Activated CD4-positive, alpha-beta T cell treated with anti-CD3 and anti-CD28 coated beads, Interleukin-2, amount 10 ng/mL, durations not matched to agents 24 days and 14 days (primary cell): ENCODE measurements around the gene PRR33. TPM values are rescaled to one million over a fixed set of nuclear protein-coding genes. Genes with fewer than 3 reads are reported as not detected.

Experiments
- DNase-seq: peaks from one replicate; pipeline ENCODE4 v3.0.0; 2022
- H3K27ac Mint-ChIP-seq: one replicate; pipeline ENCODE4 v1.8.0; 2022; ENCODE audit warnings: mild to moderate bottlenecking, mixed read lengths
- H3K27me3 Mint-ChIP-seq: one replicate; pipeline ENCODE4 v1.8.0; 2022; ENCODE audit warnings: mixed read lengths
- H3K36me3 Mint-ChIP-seq: one replicate; pipeline ENCODE4 v1.8.0; 2022; ENCODE audit warnings: low read depth, mild to moderate bottlenecking, mixed read lengths
- H3K4me1 Mint-ChIP-seq: one replicate; pipeline ENCODE4 v1.8.0; 2021; ENCODE audit warnings: mixed read lengths
- H3K4me3 Mint-ChIP-seq: one replicate; pipeline ENCODE4 v1.8.0; 2022; ENCODE audit warnings: mild to moderate bottlenecking, moderate library complexity, mixed read lengths
- H3K9me3 Mint-ChIP-seq: one replicate; pipeline ENCODE4 v1.8.0; 2021; ENCODE audit warnings: mixed read lengths
- intact Hi-C: fragments of 100-400 bp; cut with micrococcal nuclease; formaldehyde crosslinking; loops from one replicate; pipeline ENCODE4 v1.15.1; 2023
- total RNA-seq: library from RNA; stranded (reverse); gene quantifications from 2 replicates; pipeline ENCODE4 v1.2.3, GENCODE V29; 2022

Gene PRR33
- total RNA-seq, 1 donor from 2014 or later: not detected

GRCh38 chr11:1924181-1924580 is 32.5 kb upstream of the PRR33 start:
- Mint-ChIP-seq H3K36me3 (no peaks in the 10 kb centered on the region), H3K27me3 (no peaks in the 10 kb centered on the region), H3K4me3 (no peak overlapping the region), H3K9me3 (no peaks in the 10 kb centered on the region), H3K27ac (no peak overlapping the region), H3K4me1 (peaks cover 2% of the 10 kb centered on the region)
- no peak for DNase-seq
- intact Hi-C loops: no loop called here

DNA sequence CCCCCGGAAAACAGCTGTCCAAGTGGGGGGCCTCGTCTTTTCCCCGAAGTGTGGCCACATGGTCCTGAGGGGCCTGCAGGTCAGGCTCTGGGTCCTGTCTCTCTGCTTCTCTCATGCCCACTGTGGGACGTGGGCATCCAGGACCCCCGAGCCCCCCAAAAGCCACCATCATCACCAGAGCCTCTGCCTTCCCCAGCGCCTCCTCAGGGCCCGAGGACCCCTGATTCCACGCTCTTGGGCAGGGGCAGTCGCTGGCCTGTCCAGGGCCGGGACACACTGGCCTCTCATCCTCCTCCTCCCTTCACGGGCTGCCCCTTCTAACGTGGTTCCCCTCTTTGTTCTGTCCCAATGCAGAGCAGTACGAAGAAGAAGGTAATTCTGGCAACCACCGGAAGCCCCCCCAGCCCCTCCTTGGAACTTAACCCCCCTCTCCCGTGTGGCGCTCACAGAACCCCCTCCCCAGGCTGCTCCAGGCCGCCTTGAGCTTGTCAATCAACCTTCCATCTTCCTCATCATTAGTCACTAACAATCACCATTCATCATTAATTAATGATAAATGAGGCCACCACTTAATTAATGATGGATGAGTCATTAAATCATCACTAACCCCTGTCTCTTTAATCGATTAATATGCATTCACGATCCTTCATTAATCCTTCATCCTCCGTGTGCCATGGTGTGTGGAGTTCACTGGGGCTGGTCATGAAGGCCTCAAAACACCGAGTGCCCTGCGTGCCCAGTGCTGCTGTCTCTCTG is 31.7 kb upstream of the PRR33 start:
- H3K36me3 Mint-ChIP-seq: no peaks in the 10 kb centered on the region
- H3K27ac Mint-ChIP-seq: no peak overlapping the region
- no peak overlapping the region for H3K4me3 Mint-ChIP-seq
- DNase-seq: no peak
- H3K4me1 Mint-ChIP-seq: peaks cover 2% of the 10 kb centered on the region
- no peaks in the 10 kb centered on the region for H3K27me3 Mint-ChIP-seq
- intact Hi-C loops: no loop called here
- H3K9me3 Mint-ChIP-seq: no peaks in the 10 kb centered on the region

GRCh38 chr11:1922481-1923081 is 30.9 kb upstream of the PRR33 start:
- DNase-seq: peak; percentile 56
- H3K27me3 Mint-ChIP-seq: no peaks in the 10 kb centered on the region
- H3K27ac Mint-ChIP-seq: no peak overlapping the region
- H3K4me3 Mint-ChIP-seq: no peak overlapping the region
- intact Hi-C loops: no loop called here
- H3K9me3 Mint-ChIP-seq: no peaks in the 10 kb centered on the region
- peaks cover 2% of the 10 kb centered on the region for H3K4me1 Mint-ChIP-seq
- H3K36me3 Mint-ChIP-seq: no peaks in the 10 kb centered on the region

DNA sequence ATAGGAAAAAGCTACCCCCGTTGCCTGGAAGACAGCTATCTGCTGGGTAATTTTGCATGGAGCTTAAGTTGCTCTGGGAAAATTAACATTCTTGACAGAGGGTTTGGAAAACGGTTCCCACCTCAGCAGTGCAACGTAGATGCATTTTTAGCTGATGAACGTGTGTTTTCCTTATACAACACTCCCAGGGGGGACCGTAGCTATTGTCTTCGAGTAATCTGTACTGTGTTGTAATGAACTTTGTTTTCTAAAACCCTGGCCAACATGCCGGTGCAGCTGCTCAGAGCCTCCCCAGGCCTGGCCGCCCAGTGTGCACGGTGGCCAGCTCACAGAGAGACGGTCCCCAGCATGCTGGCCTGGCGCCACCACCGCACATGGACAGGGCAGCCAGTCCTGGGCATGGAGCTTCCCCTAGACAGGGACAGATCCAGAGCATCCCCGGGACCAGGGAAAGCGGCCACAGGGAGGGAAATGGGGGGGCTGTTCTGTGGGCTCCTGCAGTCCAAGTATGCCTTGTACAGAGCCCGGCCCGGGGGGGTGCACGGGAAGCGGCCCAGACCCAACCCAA is 30.0 kb upstream of the PRR33 start:
- H3K4me1 Mint-ChIP-seq: peaks cover 2% of the 10 kb centered on the region
- no peak overlapping the region for H3K4me3 Mint-ChIP-seq
- intact Hi-C loops: no loop called here
- DNase-seq: peak; percentile 57
- H3K36me3 Mint-ChIP-seq: no peaks in the 10 kb centered on the region
- H3K27ac Mint-ChIP-seq: no peak overlapping the region
- H3K9me3 Mint-ChIP-seq: no peaks in the 10 kb centered on the region
- no peaks in the 10 kb centered on the region for H3K27me3 Mint-ChIP-seq

GRCh38 chr11:1920909-1921573 is 29.3 kb upstream of the PRR33 start:
- Mint-ChIP-seq H3K9me3 (no peaks in the 10 kb centered on the region), H3K27ac (no peak overlapping the region), H3K27me3 (no peaks in the 10 kb centered on the region), H3K36me3 (no peaks in the 10 kb centered on the region), H3K4me1 (peaks cover 2% of the 10 kb centered on the region), H3K4me3 (no peak overlapping the region)
- intact Hi-C loops: no loop called here
- peak; percentile 56 for DNase-seq

GRCh38 chr11:1920128-1920908 is 28.6 kb upstream of the PRR33 start:
- Mint-ChIP-seq H3K27ac (no peak overlapping the region), H3K4me3 (no peak overlapping the region), H3K9me3 (no peaks in the 10 kb centered on the region), H3K36me3 (peaks cover 2% of the 10 kb centered on the region), H3K4me1 (peaks cover 5% of the 10 kb centered on the region), H3K27me3 (no peaks in the 10 kb centered on the region)
- DNase-seq: no peak
- intact Hi-C loops: no loop called here

- intact Hi-C loops: loop anchor here (5.0 kb wide), 2 partner anchors 37 to 67 kb away; partner anchors contain the start of gene LSP1
- no peak within 1 kb of the TSS for H3K27ac Mint-ChIP-seq
- H3K36me3 Mint-ChIP-seq: peaks cover 2% of the 10 kb centered on the region
- H3K27me3 Mint-ChIP-seq: no peaks in the 10 kb centered on the region
- peaks cover 5% of the 10 kb centered on the region for H3K4me1 Mint-ChIP-seq
- H3K9me3 Mint-ChIP-seq: peaks cover 7% of the 10 kb centered on the region
- peak; percentile 59 for DNase-seq
- H3K4me3 Mint-ChIP-seq: no peak within 1 kb of the TSS
Observed at GRCh38 chr11:1919391-1920127, 27.9 kb upstream of the PRR33 start, which contains the start of gene TNNT3. TNNT3 (plus strand) TSS chr11:1919703; CDS start chr11:1922875, 3,172 bp downstream.

DNA sequence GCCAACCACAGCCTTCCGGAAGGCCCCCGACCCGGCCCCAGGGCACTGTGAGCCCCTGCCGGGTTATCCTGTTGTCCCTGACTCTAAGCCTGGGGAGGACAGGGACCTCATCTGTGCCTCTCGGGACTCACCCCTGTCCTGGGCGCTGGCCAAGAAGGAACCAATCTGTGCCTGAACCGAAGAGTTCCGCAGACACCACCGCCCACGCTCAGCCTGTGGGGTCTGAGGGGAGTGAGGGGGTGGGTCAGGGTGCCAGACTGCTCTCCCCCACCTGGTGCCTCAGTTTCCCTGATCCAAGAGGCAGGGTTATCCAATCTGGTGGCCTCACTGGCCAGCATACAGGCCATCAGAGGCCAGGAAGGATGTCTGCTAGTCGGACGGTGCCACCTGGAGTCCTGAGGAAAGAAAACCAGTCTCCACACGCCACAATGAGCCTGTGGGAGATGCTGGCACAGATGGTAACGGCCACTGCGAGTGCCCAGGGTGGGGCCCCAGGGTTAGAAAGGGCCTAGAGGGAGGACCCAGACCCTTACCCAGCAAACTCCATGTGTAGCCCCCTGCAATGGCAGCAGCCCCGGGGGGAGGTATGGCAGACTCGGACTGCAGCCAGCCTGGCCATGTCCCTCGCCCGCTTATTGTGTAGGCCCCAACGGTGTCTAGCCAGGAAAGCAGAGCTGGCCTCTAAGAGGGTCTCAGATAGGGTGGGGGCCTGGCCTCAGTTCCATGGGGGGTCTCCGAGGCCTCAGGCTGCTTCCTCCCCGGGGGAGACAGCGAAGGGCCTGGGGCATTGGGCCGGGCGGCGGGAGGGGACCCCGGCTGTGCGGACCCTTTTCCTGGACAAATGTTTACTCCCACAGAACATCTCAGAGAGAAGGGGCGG is 27.0 kb upstream of the PRR33 start:
- H3K27ac Mint-ChIP-seq: no peak overlapping the region
- peaks cover 2% of the 10 kb centered on the region for H3K36me3 Mint-ChIP-seq
- H3K4me1 Mint-ChIP-seq: peaks cover 5% of the 10 kb centered on the region
- no peak overlapping the region for H3K4me3 Mint-ChIP-seq
- intact Hi-C loops: loop anchor here (1.0 to 5.0 kb wide), 3 partner anchors 36 to 81 kb away; partner anchors contain the start of gene LSP1
- H3K9me3 Mint-ChIP-seq: peaks cover 7% of the 10 kb centered on the region
- peak; percentile 63 for DNase-seq
- no peaks in the 10 kb centered on the region for H3K27me3 Mint-ChIP-seq

GRCh38 chr11:1917523-1918435 is 26.1 kb upstream of the PRR33 start:
- peaks cover 2% of the 10 kb centered on the region for H3K36me3 Mint-ChIP-seq
- no peak overlapping the region for H3K27ac Mint-ChIP-seq

GRCh38 chr11:1916986-1917522 is 25.4 kb upstream of the PRR33 start:
- Mint-ChIP-seq H3K4me1 (peaks cover 3% of the 10 kb centered on the region), H3K27ac (no peak overlapping the region), H3K9me3 (peaks cover 7% of the 10 kb centered on the region), H3K36me3 (peaks cover 2% of the 10 kb centered on the region), H3K4me3 (no peak overlapping the region), H3K27me3 (no peaks in the 10 kb centered on the region)
- no peak for DNase-seq
- intact Hi-C loops: loop anchor here (5.0 kb wide), 2 partner anchors 35 to 65 kb away; partner anchors contain the start of gene LSP1

More at GRCh38 chr11:1917523-1918435, 26.1 kb upstream of the PRR33 start:
- no peaks in the 10 kb centered on the region for H3K27me3 Mint-ChIP-seq
- peaks cover 4% of the 10 kb centered on the region for H3K4me1 Mint-ChIP-seq
- H3K4me3 Mint-ChIP-seq: no peak overlapping the region
- peaks cover 7% of the 10 kb centered on the region for H3K9me3 Mint-ChIP-seq
- DNase-seq: peak; percentile 64
- intact Hi-C loops: loop anchor here (1.0 to 5.0 kb wide), 3 partner anchors 35 to 80 kb away; partner anchors contain the start of gene LSP1
